ENCODE results near the gene DLGAP1.
"Not testable (repeated sequence)": the region's sequence is repeated elsewhere in the genome, so short reads cannot be mapped to it uniquely, and the experiment has no call there.

DLGAP1 gene
- total RNA-seq, result 1.3 reads per million

- DNase-seq, result no peak
Observed at GRCh38 chr18:4455113-4455811, at the start of gene DLGAP1. Gene DLGAP1, minus strand, starts transcription at chr18:4455307.

- not testable (repeated sequence) for DNase-seq
Observed at GRCh38 chr18:4494703-4495284, 39.7 kb upstream of the DLGAP1 start.

DNA sequence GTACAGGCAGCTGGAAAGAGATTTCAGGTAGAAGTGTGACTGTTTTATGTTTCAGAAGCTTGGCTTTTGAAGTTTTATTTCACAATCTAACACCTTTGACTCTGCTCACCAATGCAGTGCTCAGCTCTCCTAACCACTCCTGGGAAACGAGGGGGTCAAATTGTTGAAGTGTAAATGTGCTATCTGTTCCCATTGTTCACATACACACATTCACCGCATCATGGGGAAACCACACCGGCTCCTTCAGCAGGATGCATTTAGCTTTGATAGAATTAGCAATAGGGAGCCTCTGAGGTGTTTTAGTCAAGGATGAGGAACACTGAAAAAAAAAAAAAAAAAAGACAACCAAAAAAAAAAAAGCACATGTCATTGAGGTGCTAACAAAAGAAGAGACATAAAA lies 13.4 kb upstream of the DLGAP1 start:
- no peak for DNase-seq

DNA sequence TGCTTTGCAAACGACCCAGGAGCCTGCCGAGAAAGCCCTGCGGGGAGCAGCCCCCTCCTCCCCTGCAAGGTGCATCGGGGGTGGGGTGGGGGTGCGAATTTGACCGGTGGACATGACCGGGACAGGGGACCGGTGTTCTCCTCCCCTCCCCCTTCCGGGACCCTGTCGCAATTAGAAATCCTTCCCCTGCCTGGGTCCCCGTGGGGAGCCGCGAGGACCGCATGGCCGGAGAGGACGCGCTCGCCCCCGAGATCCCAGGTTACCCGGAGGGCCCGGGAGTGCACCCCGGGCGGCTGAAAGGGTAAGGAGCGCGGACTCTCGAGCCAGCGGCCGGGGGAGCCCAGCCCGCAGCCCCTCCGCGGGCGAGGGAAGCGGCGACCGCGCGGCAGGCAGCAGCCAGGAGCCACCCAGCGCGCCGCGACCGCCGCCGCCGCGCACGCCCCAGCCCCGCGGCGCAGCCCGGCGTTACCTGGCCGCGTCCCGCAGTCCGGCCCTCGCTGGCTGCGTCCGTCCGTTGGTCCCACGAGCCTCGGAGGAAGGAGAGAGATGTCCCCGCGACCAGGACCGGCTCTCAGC lies 482 bp downstream of the DLGAP1 start:
- DNase-seq, result no peak

GRCh38 chr18:4453874-4454536 lies 1.1 kb downstream of the DLGAP1 start:
- DNase-seq, result no peak

- DNase-seq, result no peak
Observed at GRCh38 chr18:4453567-4453873, 1.6 kb downstream of the DLGAP1 start.

DNA sequence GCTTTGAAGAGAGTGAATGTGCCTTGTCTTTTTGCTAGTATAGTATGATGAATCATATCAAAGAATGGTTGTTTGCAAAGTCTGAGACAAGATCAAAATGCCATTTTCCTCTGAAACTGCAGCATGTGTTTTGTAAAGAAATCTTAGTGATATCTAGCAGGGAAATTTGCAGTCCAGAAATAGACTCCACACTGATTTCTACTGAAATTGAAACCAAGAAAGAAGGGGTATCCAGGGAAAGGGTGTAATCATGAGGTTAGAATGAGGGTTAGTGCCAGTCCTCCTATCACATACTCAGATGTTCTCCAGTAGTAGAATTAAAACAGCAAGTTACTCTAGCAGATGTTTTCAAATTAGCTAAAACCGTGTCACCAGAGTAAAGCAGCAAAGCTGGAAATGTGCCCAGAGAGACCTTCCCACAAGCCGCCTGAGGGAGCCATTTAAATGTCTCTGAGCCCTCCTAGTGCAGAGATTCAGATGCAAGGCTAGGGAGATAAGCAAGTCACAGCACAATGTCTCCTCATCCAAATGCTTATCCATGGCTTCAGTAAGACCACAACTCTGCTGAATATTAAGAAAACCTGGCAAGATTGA lies 4.9 kb downstream of the DLGAP1 start:
- no peak for DNase-seq

DNA sequence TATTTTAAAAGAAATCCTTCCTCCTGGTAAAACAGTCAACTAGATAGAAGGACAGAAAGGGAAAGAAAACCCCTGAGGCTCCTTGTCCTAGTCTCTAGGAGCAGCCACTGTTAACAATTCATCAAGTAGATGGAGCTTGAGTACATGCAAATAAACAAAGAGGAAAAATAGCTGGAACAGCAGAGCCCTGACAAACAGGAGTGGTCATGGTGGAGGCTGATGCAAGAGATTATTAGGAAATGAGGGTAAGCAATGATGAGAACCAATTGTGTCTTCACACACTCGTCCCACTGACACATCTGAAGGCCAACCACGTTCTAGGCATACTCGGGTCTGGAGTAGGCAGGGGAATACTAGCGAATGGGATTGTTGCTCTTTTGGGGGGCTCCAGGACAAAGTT lies 9.2 kb downstream of the DLGAP1 start:
- no peak for DNase-seq

GRCh38 chr18:4444306-4444705 lies 10.8 kb downstream of the DLGAP1 start:
- DNase-seq, result no peak

DNA sequence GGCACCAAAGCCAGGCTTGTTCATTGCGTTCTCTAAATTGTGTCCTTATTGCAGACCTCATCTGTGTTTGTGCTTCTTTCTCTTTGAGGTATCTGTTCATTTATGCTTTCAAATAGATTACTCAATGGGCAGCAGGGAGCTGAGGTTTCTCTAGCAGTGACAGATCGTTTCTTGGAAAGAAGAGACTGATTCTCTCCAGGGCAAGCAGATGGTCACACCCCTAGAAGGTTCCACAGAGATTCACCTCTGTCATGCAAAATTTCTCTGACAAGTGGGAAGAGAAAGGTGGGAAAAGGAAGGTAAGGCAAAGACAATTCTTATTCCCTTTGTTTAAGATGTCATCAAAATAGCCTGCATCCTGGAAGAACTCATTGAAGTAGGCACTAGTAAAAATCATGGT lies 14.0 kb downstream of the DLGAP1 start:
- no peak for DNase-seq

DNA sequence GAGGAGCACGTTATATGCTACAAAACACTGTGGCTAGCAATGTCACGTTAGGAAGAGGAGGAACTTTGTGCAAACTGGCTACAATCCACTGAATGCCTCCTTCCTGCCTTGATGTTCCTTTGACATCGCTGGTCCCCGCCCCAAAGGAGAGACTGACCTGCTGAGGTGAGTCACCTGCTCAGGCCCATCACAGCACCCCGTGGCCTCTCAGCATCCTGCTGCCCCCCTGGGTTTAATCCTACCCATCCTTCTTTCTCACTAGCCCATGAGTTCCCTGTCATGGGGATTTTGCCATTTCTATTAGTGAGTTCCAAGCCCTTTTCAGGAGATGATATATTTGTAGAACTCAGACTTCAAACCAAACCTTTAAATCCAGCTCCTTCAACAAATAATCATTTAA lies 16.2 kb downstream of the DLGAP1 start:
- DNase-seq, result no peak

DNA sequence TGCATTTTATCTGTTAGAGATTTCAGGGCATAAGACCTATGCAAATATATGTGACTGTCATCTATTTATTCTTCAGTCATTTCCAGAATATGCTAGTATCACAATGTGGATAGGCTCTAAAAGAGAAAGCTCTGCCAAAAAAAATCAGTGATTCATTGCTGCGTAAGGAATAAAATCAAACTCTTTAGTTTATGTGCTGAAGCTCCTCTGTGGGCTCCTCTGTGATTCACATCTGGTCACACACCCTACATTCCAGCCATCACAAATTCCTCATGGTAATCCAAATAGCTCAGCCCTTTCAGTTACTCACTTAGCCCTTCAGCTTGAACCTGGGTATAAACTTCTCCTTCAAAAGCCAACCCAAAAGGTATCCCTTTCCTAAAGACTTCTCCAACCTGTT lies 21.4 kb downstream of the DLGAP1 start:
- DNase-seq, result no peak

DNA sequence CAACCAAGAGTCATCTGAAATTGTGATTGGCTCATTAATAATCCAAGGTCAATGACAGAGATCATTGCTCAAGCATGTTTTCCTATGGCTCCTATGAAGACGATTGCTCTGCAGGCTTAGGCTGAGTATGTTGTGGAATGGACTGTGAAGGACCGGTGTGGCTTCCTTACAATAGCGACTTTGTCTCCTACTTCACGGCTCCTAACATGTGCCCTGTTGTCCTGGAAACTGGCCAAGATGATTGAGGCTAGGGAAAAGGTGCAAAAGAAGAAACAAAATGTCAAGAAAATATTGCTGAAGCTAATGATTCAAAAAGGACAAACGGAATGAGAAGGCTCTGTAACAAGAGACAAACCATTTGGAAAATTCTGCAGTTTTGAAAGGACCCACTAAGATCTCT lies 24.3 kb downstream of the DLGAP1 start:
- no peak for DNase-seq

DNA sequence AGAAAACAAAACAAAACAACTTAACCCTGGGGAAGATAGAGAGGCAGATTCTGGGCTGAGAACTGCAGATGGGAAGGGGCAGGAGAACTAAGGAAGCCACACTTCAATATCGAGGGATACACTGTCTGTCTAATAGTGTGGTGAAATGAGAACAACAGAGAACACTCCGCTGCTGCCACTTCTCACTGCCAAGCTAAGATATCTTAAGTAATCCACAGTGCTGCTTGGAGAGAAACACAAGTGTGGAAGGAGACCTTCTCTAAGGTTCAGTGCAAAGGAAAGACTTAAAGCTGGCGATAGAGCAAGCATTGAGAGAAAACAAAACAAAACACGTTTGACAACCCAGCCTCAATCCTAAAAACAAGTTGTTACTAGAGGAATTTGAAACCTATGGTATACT lies 37.4 kb downstream of the DLGAP1 start:
- no peak for DNase-seq

DNA sequence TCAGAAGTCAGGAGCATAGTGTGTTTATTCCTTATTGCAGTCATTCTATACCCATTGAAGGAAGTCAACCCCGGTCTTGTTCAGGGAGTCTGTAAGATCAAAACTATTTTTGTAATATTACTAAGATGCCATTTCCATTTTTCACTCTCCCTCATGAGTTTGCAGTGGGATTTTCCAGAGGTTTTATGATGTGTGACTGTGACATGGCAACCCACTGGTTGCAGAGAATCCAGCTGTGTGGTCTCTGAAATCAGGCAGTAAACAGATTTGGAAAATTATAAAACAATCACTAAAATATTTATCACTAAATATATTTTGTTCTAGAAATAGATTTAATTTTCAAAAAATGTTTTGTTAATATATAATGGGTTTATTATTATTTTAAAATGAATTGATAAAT lies 38.1 kb downstream of the DLGAP1 start:
- DNase-seq, result no peak

DNA sequence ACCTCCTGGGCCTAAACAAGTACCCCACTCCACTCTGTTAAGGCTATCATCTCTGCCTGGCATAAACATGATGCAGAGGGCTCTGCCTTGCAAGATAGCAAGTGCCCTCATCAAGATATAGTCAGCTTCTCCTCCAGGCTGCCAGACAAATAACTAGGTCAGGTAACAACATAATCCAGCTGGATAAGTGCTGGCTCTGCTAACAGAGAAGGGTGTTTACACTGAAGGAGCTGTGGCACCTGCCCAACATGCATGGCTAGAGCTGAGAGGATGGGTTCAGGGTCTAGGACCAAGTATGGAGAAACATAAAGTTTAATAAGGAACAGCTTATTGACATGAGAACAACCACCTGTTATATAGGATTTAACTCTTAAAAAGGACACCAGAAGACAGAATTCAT lies 42.8 kb downstream of the DLGAP1 start:
- no peak for DNase-seq

DNA sequence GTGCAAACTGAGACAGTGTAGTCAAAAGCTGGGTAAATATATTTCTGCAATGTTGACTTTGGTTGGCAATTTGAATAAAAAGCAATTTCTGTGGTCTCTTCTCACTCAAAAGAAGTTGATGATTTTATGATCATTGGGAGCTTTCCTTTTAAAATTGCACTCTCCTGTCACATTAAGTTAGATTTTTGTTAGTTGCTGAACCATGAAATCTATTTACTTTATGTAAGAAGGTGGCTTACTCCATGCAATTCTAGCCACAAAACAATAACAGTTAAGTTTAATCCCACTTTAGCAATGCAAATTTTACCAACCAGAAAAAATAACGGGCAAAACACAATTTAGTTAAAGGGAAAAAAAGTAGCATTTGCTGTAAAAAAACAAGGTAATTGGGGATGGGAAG lies 48.3 kb downstream of the DLGAP1 start:
- DNase-seq, result no peak

- no peak for DNase-seq
Observed at GRCh38 chr18:4405965-4406364, 49.1 kb downstream of the DLGAP1 start.

- DNase-seq, result no peak
Observed at GRCh38 chr18:4403836-4404235, 51.3 kb downstream of the DLGAP1 start.

GRCh38 chr18:4400911-4401310 lies 54.2 kb downstream of the DLGAP1 start:
- no peak for DNase-seq

GRCh38 chr18:4399929-4400328 lies 55.2 kb downstream of the DLGAP1 start:
- no peak for DNase-seq

GRCh38 chr18:4394700-4395099 lies 60.4 kb downstream of the DLGAP1 start:
- DNase-seq, result no peak

DNA sequence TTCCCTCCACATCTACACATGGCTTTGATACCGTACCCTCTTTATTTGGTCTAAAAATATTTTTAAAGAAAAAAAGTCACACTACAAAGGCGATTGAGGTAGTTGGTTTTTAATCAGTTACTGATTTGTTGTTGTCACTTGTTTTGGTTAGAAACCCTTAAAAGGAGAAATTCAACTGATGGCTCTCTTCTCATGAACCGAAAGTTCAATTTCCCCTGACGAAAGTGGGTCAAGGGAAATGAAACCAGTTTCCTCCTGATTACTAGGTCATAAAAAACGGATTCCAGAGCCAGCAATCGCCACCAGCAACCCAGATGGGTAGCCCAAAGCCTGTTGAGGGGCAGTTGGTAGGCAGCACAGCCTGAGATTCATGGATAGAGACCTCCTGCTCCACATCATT lies 63.2 kb downstream of the DLGAP1 start:
- DNase-seq, result no peak

GRCh38 chr18:4385876-4386275 lies 69.2 kb downstream of the DLGAP1 start:
- no peak for DNase-seq

Data from effector CD4-positive, alpha-beta T cell (primary cell).